ENCODE measurements around the gene SLC39A3. TPM values are rescaled to one million over a fixed set of nuclear protein-coding genes. Genes with fewer than 3 reads are reported as not detected.
A peak's percentile ranks its signal among the peaks of the same experiment; 100 is the strongest.

SLC39A3 gene
- total RNA-seq, 1 experiment from 2014 or later: 33.2 TPM

- TSS peak; percentile 40 for BruUV-seq (replicated peaks)
- H3K36me3 Mint-ChIP-seq (ENCODE audit: insufficient read depth, unreplicated experiment): peaks cover 61% of the 10 kb centered on the region
These were observed 15.0 kb upstream of the SLC39A3 start for GRCh38 chr19:2754659-2755447.

GRCh38 chr19:2751438-2751830 lies 11.6 kb upstream of the SLC39A3 start:
- H3K27me3 Mint-ChIP-seq (ENCODE audit: insufficient read depth, unreplicated experiment): no peaks in the 10 kb centered on the region
- CTCF ChIA-PET: no interaction called here
- BruUV-seq (replicated peaks): no TSS peak
- Histone ChIP-seq H3K36me3 (ENCODE audit: control insufficient read depth, insufficient read depth, low read length) (no peaks in the 10 kb centered on the region), H3K27me3 (replicated peaks; ENCODE audit: control insufficient read depth, insufficient read depth, low read length) (no peaks in the 10 kb centered on the region), H3K4me1 (no peaks in the 10 kb centered on the region), H3K4me3 (ENCODE audit: low read depth, low read length) (no peak overlapping the region), H3K9me3 (no peaks in the 10 kb centered on the region)
- no peak overlapping the region for H3K4me3 Mint-ChIP-seq (ENCODE audit: unreplicated experiment)
- no peaks in the 10 kb centered on the region for H3K9me3 Mint-ChIP-seq (ENCODE audit: unreplicated experiment)
- H3K36me3 Mint-ChIP-seq (ENCODE audit: insufficient read depth, unreplicated experiment): peaks cover 34% of the 10 kb centered on the region
- no peak for TF ChIP-seq CTCF (IDR thresholded peaks at IDR 0.05; ENCODE audit: insufficient read depth in 1 of 2, low read depth in 1 of 2, low read length in 1 of 2, severe bottlenecking in 1 of 2, unreplicated experiment in 1 of 2)
- H3K27ac Mint-ChIP-seq (ENCODE audit: unreplicated experiment): no peak overlapping the region
- H3K4me1 Mint-ChIP-seq (ENCODE audit: low read depth, unreplicated experiment): no peaks in the 10 kb centered on the region
- DNase-seq: no peak
- POLR2A ChIA-PET: no interaction called here
- intact Hi-C loops (cut with micrococcal nuclease; ENCODE audit: unreplicated experiment): no loop called here

More at GRCh38 chr19:2754659-2755447, 15.0 kb upstream of the SLC39A3 start:
- H3K9me3 ChIP-seq: no peaks in the 10 kb centered on the region
- no peaks in the 10 kb centered on the region; the same call in 1 of the 2 replicates for H3K36me3 ChIP-seq (ENCODE audit: control insufficient read depth, insufficient read depth, low read length)
- Mint-ChIP-seq H3K27ac (ENCODE audit: unreplicated experiment) (no peak overlapping the region), H3K4me3 (ENCODE audit: unreplicated experiment) (no peak overlapping the region), H3K4me1 (ENCODE audit: low read depth, unreplicated experiment) (no peaks in the 10 kb centered on the region), H3K9me3 (ENCODE audit: unreplicated experiment) (no peaks in the 10 kb centered on the region), H3K27me3 (ENCODE audit: insufficient read depth, unreplicated experiment) (no peaks in the 10 kb centered on the region)
- intact Hi-C loops (cut with micrococcal nuclease; ENCODE audit: unreplicated experiment): no loop called here
- ChIA-PET POLR2A (no interaction called here), CTCF (no interaction called here)
- H3K27me3 ChIP-seq (replicated peaks; ENCODE audit: control insufficient read depth, insufficient read depth, low read length): no peaks in the 10 kb centered on the region
- H3K4me3 ChIP-seq (ENCODE audit: low read depth, low read length): no peak overlapping the region
- H3K4me1 ChIP-seq: no peaks in the 10 kb centered on the region
- DNase-seq: no peak
- no peak for TF ChIP-seq CTCF (IDR thresholded peaks at IDR 0.05; ENCODE audit: insufficient read depth in 1 of 2, low read depth in 1 of 2, low read length in 1 of 2, severe bottlenecking in 1 of 2, unreplicated experiment in 1 of 2)

- no peaks in the 10 kb centered on the region for H3K27me3 Mint-ChIP-seq (ENCODE audit: insufficient read depth, unreplicated experiment)
- Histone ChIP-seq H3K9me3 (no peaks in the 10 kb centered on the region), H3K36me3 (ENCODE audit: control insufficient read depth, insufficient read depth, low read length) (no peaks in the 10 kb centered on the region), H3K27me3 (replicated peaks; ENCODE audit: control insufficient read depth, insufficient read depth, low read length) (no peaks in the 10 kb centered on the region), H3K4me1 (no peaks in the 10 kb centered on the region), H3K4me3 (ENCODE audit: low read depth, low read length) (no peak overlapping the region)
- no peak for TF ChIP-seq CTCF (IDR thresholded peaks at IDR 0.05; ENCODE audit: insufficient read depth in 1 of 2, low read depth in 1 of 2, low read length in 1 of 2, severe bottlenecking in 1 of 2, unreplicated experiment in 1 of 2)
- H3K4me3 Mint-ChIP-seq (ENCODE audit: unreplicated experiment): no peak overlapping the region
- H3K27ac Mint-ChIP-seq (ENCODE audit: unreplicated experiment): no peak overlapping the region
- no peak for DNase-seq
- CTCF ChIA-PET: interaction anchor here (2.4 to 2.5 kb wide), 2 partner anchors 90 to 103 kb away, joined by 17 to 18 read pairs; no protein-coding TSS in a partner anchor
- intact Hi-C loops (cut with micrococcal nuclease; ENCODE audit: unreplicated experiment): no loop called here
- no peaks in the 10 kb centered on the region for H3K4me1 Mint-ChIP-seq (ENCODE audit: low read depth, unreplicated experiment)
- no peaks in the 10 kb centered on the region for H3K9me3 Mint-ChIP-seq (ENCODE audit: unreplicated experiment)
- H3K36me3 Mint-ChIP-seq (ENCODE audit: insufficient read depth, unreplicated experiment): peaks cover 29% of the 10 kb centered on the region
- POLR2A ChIA-PET: no interaction called here
- no TSS peak for BruUV-seq (replicated peaks)
These were observed 11.1 kb upstream of the SLC39A3 start for GRCh38 chr19:2750808-2751437.

Data from Caco-2 (cell line).